22Rv1 (cell line): ENCODE data around the gene BICRA.

Experiments
- ZFX ChIP-seq: fragments of 450-650 bp; IDR thresholded peaks from 2 replicates; pipeline ENCODE4 v1.6.1; 2017; ENCODE audit warnings: antibody characterized with exemption, borderline replicate concordance
- TF ChIP-seq, protein P1 (sequence below): fragments of 450-650 bp; IDR thresholded peaks from 2 replicates; pipeline ENCODE4 v1.5.1; 2017; ENCODE audit warnings: mild to moderate bottlenecking

DNA sequence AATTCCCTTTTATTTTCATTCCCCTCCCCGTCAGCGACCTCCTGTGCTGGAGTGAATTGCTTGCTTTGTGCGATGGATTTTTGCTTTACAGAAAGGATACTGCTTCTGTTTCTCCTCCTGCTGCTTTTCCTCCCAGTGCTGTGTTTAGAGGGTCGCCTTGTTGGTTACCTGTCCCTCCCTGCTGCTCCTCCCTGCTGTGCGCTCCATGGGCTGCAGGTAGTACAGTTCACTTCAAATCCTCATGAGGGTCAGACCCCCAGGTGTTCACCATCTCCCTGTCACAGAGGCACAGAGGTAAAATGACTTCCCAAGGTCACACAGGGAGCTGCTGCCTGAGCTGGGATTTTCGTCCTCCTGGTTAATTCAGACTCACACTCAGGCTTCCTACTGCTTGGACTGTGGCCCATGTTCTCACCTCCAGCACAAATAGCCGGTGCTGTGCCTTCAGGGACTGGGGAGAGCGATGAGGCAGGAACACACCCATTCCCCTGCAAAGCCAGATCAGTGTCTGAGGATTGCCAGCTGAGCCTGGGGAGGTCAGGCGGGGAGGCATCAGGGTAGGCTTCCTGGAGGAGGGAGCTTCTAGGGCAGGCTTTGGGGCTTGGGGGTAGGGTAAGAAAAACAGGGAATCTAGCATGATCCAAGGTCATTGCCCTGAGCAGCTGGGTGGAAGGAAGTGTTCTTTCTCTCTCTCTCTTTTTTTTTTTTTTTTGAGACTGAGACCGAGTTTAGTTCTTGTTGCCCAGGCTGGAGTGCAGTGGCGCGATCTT is 14.4 kb downstream of the BICRA start:
- TF ChIP-seq, protein P1, sequence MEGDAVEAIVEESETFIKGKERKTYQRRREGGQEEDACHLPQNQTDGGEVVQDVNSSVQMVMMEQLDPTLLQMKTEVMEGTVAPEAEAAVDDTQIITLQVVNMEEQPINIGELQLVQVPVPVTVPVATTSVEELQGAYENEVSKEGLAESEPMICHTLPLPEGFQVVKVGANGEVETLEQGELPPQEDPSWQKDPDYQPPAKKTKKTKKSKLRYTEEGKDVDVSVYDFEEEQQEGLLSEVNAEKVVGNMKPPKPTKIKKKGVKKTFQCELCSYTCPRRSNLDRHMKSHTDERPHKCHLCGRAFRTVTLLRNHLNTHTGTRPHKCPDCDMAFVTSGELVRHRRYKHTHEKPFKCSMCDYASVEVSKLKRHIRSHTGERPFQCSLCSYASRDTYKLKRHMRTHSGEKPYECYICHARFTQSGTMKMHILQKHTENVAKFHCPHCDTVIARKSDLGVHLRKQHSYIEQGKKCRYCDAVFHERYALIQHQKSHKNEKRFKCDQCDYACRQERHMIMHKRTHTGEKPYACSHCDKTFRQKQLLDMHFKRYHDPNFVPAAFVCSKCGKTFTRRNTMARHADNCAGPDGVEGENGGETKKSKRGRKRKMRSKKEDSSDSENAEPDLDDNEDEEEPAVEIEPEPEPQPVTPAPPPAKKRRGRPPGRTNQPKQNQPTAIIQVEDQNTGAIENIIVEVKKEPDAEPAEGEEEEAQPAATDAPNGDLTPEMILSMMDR, result no peak
- no peak for TF ChIP-seq ZFX
